Testis (tissue), 2 donors: Measurements from ENCODE around the gene SPATS2L.

Source experiments
- CTCF ChIP-seq, 3 experiments: fragments of 450-650 bp in 2 of 3; fragments of 200-600 bp in 1 of 3; sonication (generic) in 1 of 3; IDR thresholded peaks; one replicate each; pipeline ENCODE4 v1.5.1; 2016 to 2019; ENCODE audit warnings: antibody characterized with exemption in 3 of 3, mild to moderate bottlenecking in 2 of 3, moderate library complexity in 1 of 3
- POLR2A ChIP-seq: fragments of 450-650 bp; IDR thresholded peaks from one replicate; pipeline ENCODE4 v1.6.1; 2017; ENCODE audit warnings: antibody characterized with exemption, mild to moderate bottlenecking, moderate library complexity

- TF ChIP-seq POLR2A (no peak), CTCF (IDR thresholded peaks at IDR 0.05) (no peak)
Observed at GRCh38 chr2:200257570-200257969, 48.9 kb upstream of the SPATS2L start.
